T-helper 1 cell treated with Interleukin-12 subunit alpha and Interleukin-12 subunit beta and Interleukin-4 antibody, amounts not matched to agents 30 ng/mL and 1 ng/mL, for 36 hours (primary cell): ENCODE data around the gene CLDN6. TPM values are rescaled to one million over a fixed set of nuclear protein-coding genes. Genes with fewer than 3 reads are reported as not detected.

Source experiments
- intact Hi-C: fragments of 100-400 bp; cut with micrococcal nuclease; formaldehyde crosslinking; loops from one replicate; pipeline ENCODE4 v1.15.1; 2024
- total RNA-seq: library from RNA; stranded (reverse); gene quantifications from 2 replicates; pipeline ENCODE4 v1.2.3, GENCODE V29; 2022

CLDN6 gene
- total RNA-seq, 1 donor from 2014 or later = not detected

DNA sequence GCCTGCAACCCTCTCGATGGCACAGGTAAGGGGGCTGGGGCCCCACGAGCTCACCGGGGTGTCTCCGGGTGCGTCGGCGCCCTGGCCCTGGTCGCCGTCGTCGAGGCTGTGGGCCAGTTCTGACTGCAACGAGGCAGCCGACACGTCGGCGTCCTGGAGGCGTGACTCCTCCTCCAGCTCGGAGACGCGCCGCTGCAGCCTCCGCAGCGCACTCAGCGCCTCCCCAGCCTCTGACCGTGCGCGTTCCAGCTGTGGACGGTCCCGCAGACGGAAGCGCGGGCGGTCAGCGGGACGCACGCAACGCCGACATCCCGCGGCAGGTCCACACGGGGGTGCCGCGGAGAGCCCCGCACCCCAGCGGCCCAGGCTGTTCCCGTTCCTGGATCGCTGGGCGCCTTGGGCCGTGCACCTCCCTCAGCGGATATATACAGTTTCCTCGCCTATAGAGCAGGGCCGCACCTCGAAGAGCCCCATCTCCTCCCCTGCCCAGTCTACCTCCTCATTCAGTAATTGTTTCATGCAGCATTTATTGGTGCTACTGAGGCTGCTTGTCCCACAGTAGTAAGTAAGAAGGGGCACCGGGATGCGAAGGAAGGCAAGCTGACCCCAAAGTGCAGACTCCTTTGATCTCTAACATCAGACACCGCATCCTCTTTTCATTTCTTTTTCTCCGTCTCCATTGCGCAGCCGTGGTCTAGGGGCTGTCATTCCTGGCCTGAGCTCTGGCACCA lies 11.7 kb upstream of the CLDN6 start:
- intact Hi-C loops = loop anchor here (1.0 to 2.0 kb wide), 2 partner anchors 15 to 105 kb away; no protein-coding TSS in a partner anchor

DNA sequence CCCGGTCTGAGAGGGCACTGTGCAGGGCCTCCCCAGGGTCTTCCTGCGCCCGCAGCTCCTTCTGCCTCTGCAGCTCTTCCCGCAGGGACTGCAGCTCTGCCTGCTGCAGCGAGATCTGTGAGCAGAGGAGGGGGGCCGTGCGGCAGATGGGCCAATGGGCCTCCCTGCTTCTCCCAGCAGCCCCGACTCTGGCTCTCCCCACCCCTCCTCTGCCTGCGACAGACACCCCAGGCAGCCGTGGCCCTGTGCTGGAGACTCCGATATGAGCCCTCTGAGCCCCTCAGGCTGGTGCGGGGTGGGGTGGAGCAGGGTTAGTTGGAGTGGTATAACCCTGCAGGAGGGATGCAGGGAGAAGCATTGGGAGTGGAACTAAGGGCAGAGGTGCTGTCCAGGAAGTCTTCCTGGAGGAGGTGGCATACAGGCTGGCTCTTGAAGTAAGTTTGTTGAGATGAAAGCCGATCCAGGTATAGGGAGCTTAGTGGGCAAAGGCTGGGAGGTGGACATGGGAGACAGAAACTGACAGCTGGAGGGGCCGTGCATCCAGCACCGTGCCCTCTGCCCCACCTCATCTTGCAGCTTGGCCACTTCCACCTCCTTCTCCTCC lies 10.8 kb upstream of the CLDN6 start:
- intact Hi-C loops = loop anchor here (1.0 kb wide), 3 partner anchors 9 to 105 kb away; partner anchors contain the start of gene TNFRSF12A

DNA sequence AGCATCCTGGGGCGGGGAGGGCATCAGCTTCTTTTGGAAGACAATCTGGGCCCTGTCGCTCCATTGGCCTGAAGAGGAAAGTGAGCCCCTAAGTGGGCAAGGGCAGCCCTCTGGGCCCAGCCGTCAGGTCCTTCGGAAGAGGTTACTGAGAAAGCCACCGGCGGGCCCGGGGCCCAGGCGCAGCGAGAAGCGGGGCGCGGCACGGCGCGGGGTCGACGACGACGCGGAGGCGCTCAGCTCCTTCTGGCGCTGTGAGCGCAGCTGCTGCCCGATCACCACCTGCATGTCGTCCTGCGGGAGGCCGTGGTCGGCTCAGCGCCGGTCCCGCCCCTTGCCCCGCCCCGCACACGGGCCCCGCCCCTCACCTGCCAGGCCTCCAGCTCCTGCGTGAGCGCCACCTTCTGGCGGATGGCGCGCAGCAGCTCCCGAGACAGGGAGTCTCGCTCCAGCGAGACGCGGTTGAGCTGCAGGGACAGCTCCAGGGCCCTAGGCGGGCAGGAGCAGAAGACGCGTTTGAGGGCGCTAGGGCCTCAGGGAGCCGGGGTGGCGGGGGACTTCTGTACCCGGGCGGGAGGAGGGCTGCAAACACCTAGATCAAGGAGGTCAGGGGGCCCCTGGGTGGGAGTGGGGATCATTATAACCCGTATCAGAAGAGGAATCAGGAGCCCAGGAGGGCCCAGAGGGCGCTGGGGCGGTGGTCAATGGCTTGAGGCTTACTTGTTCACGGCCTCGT lies 10.2 kb upstream of the CLDN6 start:
- intact Hi-C loops = loop anchor here (1.0 kb wide), 2 partner anchors 8 to 25 kb away; partner anchors contain the start of gene TNFRSF12A

DNA sequence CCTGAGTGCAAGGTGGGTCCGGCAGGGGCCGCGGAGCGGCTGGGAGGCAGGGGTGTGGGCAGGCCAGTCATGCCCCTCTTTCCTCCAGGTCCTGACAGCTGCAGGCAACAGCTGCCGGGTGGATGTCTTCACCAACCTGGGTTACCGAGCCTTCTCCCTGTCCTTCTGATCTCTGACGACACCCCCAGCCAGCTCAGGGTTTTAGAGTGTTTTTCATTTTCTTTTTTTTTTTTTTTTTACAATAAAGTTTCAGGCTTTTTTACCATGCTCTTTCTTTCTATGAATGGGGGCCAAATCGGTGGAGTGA lies 9.5 kb upstream of the CLDN6 start:
- intact Hi-C loops = no loop called here

DNA sequence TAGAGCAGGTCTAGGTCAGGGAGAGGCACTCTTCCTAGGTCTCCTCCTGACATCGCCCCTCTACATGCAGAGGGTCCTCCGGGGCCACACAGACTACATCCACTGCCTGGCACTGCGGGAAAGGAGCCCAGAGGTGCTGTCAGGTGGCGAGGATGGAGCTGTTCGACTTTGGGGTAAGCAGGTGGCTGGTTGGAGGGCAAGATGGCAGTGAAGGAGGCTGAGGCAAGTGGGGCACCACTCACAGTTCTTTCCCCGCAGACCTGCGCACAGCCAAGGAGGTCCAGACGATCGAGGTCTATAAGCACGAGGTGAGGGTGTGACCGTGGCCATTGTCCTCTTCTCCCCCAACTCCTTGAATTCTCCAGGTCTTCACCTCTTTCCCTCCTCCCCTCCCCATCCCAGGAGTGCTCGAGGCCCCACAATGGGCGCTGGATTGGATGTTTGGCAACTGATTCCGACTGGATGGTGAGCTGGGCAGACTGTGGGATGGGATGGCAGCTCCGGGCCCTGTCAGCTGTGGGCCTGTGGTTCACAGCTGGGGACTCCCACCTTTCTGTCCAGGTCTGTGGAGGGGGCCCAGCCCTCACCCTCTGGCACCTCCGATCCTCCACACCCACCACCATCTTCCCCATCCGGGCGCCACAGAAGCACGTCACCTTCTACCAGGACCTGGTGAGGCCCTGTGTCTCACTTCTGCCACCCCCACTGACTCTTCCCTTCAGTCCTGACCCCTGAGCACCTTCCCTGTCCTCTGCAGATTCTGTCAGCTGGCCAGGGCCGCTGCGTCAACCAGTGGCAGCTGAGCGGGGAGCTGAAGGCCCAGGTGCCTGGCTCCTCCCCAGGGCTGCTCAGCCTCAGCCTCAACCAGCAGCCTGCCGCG lies 8.9 kb upstream of the CLDN6 start:
- intact Hi-C loops = no loop called here

DNA sequence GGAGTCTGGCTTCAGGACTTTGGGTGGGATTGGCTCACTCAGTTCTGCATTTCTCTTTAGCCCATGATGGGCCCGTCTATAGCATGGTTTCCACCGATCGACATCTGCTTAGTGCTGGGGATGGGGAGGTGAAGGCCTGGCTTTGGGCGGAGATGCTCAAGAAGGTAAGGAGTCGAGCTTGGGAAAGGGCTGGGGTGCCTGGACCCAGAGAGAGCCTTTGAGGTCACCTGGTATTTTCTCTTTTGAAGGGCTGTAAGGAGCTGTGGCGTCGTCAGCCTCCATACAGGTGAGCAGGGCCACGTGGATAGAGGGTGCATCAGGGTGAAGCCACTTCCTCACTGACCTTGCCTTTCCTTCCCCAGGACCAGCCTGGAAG lies 8.0 kb upstream of the CLDN6 start:
- intact Hi-C loops = no loop called here

DNA sequence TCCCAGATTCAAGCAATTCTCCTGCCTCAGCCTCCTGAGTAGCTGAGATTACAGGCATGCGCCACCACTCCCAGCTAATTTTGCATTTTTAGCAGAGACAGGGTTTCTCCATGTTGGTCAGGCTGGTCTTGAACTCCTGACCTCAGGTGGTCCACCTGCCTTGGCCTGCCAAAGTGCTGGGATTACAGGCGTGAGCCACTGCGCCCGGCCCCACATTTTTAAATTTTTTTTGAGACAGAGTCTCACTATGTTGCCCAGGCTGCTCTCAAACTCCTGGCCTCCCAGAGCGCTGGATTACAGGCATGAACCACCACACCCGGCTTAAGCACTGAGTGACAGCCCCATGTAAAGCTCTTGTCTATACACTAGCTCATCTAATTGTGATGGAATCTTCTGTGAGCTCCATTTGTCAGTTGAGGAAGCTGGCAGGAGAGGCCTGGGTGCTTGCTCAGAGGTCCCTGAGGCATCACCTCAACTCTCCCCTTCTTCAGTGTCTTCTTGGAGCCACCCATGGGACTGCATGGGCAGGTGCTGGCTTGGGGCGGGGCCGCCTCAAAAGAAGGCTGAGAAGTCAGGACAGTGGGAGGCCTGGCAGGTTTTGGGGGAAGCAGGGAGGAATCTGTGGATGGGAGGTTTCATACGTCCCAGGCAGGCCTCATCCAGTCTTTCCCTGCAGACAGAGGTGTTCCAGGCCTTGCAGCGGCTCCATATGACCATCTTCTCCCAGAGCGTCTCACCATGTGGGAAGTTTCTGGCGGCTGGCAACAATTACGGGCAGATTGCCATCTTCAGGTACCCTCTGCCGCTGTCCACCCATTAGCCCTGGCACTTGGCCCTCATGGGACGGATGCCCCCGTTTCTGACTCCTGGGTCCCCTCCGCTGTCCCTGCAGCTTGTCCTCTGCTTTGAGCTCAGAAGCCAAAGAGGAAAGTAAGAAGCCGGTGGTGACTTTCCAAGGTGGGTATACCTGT lies 7.3 kb upstream of the CLDN6 start:
- intact Hi-C loops = loop anchor here (2.0 kb wide), 1 partner anchor 257 kb away; the partner anchor contains the start of gene ZNF263

DNA sequence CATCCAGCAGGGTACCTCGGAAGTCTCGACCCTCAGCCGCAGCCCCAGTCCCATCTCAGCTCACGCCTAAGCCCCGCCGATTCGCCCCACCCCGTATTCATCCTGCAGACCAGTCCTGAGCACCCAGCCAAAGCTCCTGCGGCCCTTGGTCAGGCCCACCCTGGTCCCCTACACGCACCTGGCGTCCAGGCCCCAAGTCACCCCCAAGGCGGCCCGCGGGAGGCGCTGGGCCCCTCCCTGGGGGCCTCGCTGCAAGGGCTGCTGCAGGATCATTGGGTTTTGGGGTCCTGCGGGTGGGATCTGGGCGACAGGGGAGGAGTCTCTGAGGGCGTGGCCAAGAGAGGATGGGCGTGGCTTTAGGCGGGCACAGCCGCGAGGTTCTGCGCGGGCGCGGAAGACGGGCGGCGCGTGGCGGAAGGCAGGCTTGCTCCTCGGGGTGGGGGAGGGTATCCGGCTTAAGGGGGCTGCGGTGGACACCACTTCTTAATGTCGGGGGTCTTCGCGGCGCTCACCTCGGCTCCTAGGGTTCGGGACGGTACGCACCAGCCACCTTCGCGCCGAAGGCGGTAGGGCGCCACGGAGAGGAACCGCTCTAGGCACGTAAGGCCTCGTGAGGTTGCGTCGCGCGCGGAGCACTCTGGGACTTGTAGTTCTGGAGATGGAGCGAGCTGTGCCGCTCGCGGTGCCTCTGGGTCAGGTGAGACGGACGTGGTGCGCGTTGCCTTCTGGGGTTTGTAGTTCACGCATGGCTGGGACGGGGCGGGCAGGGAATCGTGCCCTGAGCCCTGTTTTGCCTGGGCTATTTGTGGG lies 5.9 kb upstream of the CLDN6 start, which contains the start of the genes HCFC1R1 and THOC6:
TSS of gene HCFC1R1 (minus strand) at position 274 of the 810 bp plus-strand sequence. CDS start at position 273, 1 bp downstream.
TSS of gene THOC6 (plus strand) at position 367 of the 810 bp plus-strand sequence. CDS start at position 659, 292 bp downstream.
- intact Hi-C loops = loop anchor here (1.0 to 5.0 kb wide), 10 partner anchors 21 to 977 kb away; partner anchors contain the start of genes FLYWCH1, NTHL1, PKMYT1 and TSC2

DNA sequence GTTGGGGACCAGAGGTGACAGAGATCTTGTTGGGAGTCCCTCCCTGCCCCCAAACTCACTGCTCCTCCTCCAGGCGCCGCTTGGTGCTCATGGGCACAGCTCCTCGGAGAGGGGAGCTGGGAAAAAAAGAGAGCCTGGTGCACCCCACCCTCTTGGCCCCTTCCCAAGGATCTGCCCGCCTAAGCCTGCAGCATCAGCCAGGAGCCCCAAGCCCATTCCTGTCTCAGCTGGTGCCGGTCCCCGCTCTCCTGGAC lies 5.4 kb upstream of the CLDN6 start:
- intact Hi-C loops = loop anchor here (5.0 kb wide), 4 partner anchors 34 to 976 kb away; partner anchors contain the start of genes FLYWCH1, NTHL1 and TSC2

DNA sequence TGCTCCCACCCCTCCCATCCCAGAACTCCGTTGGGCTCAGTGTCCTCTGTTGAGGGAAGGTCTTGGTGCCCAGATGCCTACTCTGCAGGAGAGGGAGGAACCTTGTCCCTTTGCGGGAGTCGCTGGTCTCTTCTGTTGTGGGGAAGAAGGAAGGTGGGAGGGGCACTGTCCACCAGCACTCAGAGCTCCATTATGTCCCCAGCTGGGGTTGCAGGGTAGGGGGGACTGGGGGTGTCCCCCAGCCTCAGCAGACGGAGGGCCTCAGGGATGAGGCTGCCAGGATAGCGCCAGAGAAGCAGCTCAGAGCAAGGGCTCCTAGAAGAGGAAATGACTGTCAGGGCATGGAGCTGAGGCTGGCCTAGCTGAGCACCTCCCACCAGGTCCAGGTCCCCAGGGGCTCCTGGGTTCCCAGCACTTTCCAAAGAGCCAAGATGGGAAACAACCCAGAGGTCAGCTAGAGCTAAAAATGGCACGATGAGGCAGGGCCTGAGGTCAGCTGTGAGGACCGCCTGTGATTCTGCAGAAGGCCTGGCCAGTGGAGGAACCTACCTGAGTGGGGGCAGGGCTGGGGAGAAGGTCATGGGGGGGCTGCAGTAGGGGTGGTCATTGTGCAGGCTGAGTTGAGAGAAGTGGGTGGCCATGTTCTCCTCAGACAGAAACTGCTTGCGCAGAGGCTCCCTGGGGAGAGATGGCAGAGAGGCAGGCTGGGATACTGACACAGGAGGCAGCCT lies 4.9 kb upstream of the CLDN6 start:
- intact Hi-C loops = loop anchor here (5.0 kb wide), 4 partner anchors 34 to 976 kb away; partner anchors contain the start of genes FLYWCH1, NTHL1 and TSC2

DNA sequence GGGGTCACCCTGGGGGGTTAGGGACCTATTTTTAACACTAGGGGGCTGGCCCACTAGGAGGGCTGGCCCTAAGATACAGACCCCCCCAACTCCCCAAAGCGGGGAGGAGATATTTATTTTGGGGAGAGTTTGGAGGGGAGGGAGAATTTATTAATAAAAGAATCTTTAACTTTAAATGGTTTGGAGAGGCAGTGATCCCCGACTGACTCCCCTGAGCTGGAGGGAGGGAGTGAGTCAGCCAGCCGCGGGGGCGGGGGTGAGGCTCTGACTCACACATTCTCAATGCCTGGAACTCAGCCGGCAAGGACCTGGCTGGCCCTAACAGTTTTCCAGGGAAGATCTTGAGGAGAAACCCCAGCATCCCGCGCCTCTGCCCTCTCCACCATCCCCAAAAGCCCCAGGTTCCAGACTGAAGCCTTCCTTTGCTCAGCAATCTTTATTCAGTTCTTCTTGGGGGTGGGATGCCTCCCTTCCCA lies 4.3 kb upstream of the CLDN6 start:
- intact Hi-C loops = loop anchor here (5.0 kb wide), 4 partner anchors 35 to 975 kb away; partner anchors contain the start of genes FLYWCH1, NTHL1 and TSC2

DNA sequence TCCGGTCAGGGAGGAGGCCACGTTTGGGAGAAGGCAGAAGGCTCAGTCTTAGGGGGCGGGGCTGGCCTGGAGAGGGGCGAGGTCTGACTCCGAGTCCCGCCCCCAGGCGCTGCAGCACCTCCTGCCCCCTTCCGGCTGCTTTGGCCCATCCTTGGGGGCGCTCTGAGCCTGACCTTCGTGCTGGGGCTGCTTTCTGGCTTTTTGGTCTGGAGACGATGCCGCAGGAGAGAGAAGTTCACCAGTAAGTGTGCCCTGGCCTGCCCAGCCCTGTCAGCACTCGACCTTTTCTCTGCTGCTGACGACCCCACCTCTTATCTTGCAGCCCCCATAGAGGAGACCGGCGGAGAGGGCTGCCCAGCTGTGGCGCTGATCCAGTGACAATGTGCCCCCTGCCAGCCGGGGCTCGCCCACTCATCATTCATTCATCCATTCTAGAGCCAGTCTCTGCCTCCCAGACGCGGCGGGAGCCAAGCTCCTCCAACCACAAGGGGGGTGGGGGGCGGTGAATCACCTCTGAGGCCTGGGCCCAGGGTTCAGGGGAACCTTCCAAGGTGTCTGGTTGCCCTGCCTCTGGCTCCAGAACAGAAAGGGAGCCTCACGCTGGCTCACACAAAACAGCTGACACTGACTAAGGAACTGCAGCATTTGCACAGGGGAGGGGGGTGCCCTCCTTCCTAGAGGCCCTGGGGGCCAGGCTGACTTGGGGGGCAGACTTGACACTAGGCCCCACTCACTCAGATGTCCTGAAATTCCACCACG lies 3.6 kb upstream of the CLDN6 start:
- intact Hi-C loops = loop anchor here (2.0 to 5.0 kb wide), 5 partner anchors 36 to 974 kb away; partner anchors contain the start of genes FLYWCH1, NTHL1 and TSC2

DNA sequence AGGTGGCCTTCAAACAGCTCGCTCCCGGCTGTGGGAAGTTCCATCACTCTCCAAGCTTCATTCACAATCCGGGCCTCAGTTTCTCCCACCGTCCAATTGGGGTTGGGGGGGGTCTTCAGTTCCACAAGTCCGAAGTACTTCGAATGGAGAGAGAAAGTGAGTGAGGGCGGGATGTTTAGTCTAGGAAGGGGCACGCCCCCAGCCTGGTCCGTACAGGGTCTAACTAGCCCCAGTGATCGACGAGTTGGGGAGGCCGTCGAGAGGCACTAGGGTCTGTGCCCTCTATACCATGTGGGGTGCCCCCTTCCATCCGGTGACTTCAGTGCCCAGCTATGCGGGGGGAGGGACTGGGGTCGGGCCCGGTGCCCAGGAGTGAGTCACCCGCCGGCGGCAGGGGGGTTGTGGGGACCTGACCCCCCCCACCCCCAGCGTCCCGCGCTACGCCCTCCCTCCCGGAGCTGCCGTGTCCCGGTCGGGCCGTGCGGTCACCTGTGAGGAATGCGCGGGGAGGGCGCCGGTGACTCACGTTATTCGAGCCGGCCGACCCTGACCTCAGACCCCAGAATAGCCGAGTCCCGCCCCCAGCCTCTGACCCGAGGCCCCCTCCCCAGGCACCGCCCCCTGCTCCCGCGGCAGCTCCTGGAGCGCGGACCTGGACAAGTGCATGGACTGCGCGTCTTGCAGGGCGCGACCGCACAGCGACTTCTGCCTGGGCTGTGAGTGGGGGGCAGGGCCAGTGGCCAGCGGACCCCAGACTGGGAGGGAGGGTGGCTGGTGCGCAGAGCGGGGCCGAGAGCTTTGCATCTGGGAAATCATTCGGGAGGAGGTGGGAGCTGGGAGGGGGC lies 2.8 kb upstream of the CLDN6 start:
- intact Hi-C loops = loop anchor here (1.0 to 5.0 kb wide), 9 partner anchors 7 to 974 kb away; partner anchors contain the start of genes FLYWCH1, NTHL1, PAQR4 and TSC2

DNA sequence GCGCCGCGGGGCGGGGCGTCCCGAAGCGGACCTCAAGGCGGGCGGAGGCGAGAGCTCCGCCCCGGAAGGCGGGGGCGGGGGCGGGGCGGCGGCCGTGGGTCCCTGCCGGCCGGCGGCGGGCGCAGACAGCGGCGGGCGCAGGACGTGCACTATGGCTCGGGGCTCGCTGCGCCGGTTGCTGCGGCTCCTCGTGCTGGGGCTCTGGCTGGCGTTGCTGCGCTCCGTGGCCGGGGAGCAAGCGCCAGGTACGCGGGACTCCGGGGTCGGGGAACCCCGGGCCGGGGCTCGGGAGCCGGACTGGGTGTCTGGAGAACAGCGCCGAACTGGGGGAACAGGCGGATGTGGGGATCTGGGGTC lies 2.2 kb upstream of the CLDN6 start, which contains the start of gene TNFRSF12A:
TSS of gene TNFRSF12A (plus strand) at position 122 of the 357 bp plus-strand sequence. CDS start at position 152, 30 bp downstream.
- intact Hi-C loops = loop anchor here (1.0 to 5.0 kb wide), 9 partner anchors 8 to 973 kb away; partner anchors contain the start of genes FLYWCH1, NTHL1, PAQR4 and TSC2

DNA sequence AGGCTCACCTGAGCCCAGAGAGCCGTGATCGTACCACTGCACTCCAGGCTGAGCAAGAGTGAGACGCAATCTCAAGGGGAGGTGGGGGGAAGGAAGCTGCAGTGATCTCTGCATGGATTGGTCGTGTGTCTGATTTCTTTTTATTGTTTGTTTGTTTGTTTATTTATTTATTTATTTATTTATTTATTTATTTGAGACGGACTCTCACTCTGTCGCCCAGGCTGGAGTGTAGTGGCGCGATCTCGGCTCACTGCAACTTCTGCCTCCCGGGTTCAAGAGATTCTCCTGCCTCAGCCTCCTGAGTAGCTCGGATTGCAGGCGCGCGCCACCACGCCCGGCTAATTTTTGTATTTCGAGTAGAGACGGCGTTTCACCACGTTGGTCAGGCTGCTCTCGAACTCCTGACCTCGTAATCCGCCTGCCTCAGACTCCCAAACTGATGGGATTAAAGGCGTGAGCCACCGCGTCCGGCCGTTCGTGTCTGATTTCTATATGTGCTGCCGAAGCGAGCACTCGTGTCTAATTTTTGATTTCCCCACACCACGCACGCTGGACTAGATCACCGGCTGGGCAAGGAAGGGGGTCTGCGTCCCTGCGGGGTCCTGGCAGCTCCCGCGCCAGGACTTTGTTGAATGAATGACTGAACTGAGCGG lies 1.7 kb upstream of the CLDN6 start:
- intact Hi-C loops = loop anchor here (1.0 to 5.0 kb wide), 9 partner anchors 9 to 972 kb away; partner anchors contain the start of genes FLYWCH1, NTHL1, PAQR4 and TSC2
